GM19043 (cell line): ENCODE data around the gene PRCC.

Experiments
- ATAC-seq: cut with Tn5 transposase; IDR thresholded peaks from one replicate; pipeline ENCODE4 v1.9.1; 2021; ENCODE audit warnings: low read depth; ENCODE audit not compliant: unreplicated experiment

PRCC gene

GRCh38 chr1:156767101-156767878 lies at the start of gene PRCC:
Gene PRCC (plus strand): TSS chr1:156767535. CDS start chr1:156767772, 237 bp downstream.
- peak; percentile 91 for ATAC-seq

- ATAC-seq = no peak
Measured at GRCh38 chr1:156721131-156721530, 46.2 kb upstream of the PRCC start.

DNA sequence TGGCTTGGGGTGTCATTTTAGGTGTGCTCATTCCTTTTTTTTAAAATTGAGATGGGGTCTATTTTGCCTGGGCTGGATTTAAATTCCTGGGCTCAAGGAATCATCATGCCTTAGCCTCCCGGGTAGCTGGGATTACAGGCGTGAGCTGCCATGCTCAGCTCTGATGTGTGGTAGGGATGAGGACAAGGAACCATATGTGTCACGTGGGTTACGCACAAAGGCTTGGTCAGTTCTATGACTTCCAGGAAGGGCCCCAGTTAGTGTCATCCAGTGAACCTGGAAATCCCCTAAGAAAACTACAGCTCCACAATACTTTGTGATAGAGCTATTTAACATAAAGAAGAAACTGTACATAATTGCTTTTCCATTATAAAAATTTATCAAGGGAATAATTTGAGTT lies 45.8 kb upstream of the PRCC start:
- ATAC-seq = no peak

DNA sequence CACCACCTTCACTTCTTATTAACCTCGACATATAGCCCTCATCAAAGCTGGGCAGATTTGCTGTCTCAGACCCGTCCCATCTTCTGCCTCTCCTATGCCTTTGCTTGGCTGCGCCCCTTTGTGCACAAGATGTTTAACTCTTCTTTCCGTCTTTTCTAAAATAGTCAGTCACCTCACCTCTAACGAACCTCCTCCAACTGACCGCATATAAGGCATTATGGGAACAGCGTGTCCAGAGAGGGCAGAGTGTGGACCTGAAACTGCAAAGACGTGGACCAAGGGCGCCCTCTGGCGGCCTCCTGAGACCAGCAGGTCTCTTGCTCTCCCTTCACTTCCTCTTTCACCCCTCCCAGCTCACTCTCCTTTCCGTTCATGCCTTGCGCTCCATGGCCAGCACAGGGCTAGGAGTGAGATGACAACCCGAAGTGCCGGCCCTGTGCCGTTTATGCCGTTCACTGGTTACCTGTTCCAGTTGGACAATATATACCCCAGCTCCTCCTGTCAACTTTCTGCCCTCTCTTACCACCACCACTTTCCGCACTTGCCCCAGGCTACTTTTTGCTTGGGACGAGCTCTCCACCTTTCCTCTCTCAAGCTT lies 41.6 kb upstream of the PRCC start:
- ATAC-seq = no peak

- ATAC-seq = no peak
Measured at GRCh38 chr1:156726549-156727226, 40.6 kb upstream of the PRCC start.

DNA sequence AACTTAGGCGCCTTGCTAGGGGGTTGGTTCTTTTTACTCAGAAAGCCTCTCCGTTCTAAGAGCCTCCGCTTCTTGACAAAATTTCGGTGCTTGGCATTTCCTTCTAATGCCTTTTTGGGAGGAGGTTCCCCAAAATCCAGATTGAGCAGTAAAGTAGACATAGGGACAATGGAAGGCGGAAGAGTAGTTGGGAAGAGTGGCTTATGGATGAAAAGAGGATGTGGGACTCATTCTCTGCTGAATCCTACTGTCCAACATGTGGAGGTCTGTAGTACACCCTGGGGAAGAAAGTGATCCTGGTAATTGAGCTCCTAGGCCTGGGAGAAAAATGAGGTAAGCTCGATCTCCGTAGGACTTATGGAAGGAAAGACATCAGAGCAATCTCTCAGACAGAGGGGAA lies 39.8 kb upstream of the PRCC start:
- no peak for ATAC-seq

- ATAC-seq = peak; percentile 48
Measured at GRCh38 chr1:156727926-156728598, 39.3 kb upstream of the PRCC start, which contains the start of gene METTL25B. Gene METTL25B (plus strand): TSS chr1:156728469. CDS start chr1:156729105, 636 bp downstream.

DNA sequence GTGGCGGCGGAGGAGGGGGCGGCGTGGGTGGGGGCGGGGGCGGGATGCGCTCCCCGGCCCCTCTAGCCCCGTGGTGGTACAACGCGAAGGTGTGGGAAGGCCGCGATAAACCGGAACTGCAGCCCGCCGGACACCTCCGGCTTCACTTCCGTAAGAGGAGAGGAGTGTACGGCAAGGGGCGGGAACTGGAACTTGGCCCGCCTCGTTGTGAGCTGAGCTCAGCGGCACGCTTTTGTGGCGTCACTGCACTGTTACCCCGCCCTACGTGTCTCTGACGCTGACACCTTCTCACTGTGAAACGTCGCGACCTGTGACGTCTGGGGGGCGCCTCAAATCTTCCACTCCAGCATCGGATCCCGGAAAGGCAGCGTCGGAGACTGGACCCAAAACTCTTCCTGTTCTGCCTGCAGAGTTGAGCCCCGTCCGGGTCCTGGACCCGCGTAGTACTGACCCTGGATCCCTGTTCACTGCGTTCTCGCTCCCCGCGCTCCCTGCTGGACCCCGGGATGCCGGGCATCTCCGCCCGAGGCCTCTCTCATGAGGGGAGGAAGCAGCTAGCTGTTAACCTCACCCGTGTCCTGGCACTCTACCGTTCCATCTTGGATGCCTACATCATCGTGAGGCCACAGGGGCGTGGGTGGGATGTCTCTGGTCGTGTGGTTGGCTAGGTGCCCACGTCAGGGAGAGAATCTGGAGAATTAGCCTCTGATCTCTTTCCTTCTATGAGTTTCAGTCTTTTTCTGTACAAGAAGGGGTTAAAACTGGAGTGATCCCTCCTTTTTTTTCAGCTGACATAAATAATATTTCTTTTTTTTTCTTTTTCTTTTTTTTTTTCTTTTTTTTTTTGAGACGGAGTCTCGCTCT lies 38.5 kb upstream of the PRCC start, which contains the start of gene ISG20L2:
ISG20L2 (minus strand) TSS at position 168 of the 864 bp plus-strand sequence. CDS start 1,114 bp downstream, outside the sequence.
- ATAC-seq = peak; percentile 86

DNA sequence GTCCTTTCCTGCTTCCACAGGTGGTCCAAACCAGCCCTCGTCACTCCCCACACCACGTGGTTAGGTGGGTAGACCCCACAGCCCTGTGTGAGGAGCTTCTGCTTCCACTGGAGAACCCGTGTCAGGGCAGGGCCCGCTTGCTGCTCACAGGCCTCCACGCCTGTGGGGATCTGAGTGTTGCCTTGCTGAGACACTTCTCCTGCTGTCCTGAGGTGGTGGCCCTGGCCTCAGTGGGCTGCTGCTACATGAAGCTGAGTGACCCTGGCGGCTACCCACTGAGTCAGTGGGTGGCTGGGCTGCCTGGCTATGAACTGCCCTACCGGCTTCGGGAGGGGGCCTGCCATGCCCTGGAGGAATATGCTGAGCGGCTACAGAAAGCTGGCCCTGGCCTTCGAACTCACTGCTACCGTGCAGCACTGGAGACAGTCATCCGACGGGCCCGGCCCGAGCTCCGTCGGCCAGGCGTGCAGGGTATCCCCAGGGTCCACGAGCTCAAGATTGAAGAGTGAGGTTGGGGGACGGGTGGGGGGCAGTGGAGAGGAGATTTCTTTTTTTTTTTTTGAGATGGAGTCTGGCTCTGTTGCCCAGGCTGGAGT lies 33.2 kb upstream of the PRCC start:
- no peak for ATAC-seq

GRCh38 chr1:156738407-156738806 lies 28.9 kb upstream of the PRCC start:
- no peak for ATAC-seq

DNA sequence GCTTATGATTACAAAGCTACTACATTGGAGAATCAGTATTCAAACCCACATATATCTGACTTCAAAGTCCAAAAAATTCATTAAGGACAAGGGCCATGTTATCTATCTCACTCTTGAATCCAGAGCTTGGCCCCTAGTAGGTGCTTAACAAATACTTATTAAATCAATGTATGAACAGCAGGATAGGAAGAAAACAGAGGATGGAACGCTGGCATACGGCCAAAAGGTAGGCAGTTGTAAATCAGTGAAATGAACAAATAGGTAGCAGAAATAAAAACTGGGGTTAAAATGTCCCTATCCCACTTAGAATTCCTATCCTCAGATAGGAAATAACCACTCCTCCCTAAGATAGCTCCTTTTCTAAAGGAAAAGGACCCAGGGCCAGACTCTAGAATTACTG lies 28.4 kb upstream of the PRCC start:
- ATAC-seq = no peak

DNA sequence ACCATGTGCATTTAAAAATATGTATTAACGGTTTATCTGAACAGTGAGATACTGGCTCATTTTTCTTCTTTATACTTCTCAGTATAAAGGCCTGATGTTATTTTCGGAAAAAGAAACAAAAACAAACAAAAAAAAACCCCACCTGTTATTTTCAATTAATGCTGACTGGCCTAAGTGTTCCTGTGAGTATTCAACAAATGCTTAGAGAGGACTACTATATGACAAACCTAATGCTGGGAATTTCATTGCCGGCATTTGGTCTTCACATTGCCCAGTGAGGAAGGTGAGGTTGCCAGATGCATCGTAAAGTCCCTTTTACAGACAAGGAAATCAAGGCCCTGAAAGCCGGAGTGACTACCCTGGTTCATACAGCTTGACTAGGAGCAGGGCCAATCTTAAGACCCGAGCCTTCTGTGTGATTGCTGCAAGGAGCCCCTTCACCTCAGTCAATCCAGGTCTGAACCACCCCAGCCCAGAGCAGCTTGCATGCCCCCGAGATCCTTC lies 27.0 kb upstream of the PRCC start:
- no peak for ATAC-seq

DNA sequence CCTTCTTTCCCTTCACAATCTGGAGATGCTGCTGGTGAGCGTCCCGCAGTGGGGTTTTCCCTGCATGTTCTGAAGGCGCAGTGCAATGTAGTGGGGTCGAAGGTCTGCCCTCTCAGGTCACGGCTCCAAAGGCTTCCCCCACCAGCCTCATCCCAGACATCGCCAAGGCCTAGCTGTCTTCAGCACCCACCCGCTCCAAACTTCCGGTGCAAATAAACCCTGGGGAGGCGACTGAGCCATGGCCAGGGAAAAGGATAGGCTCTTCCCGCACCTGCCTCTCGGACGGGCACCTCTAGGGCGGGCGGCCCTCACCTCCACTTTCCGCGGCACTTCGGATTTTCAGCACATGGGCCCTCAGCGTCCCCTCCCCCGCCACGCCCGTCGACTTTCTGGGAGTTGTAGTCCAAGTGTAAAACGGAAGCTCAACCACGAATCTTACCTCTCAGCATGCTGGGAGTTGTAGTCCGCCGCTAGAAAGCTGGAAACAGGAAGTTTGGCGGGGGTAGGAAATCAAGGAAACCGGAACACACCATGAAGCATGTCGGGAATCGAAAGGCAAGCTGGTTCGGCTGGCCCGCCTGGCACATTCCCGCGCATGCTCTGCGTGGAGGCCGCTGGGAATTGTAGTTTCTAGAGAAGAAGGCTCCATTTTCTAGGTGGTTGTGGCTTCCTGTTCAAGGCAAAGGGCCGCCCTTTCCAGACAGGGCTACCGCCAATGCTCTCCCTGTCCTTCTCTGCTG lies 26.4 kb upstream of the PRCC start, which contains the start of gene MRPL24:
MRPL24 (minus strand) TSS at position 348 of the 740 bp plus-strand sequence. CDS start 2,384 bp downstream, outside the sequence.
- ATAC-seq = peak; percentile 78

GRCh38 chr1:156741481-156741983 lies 25.8 kb upstream of the PRCC start:
- ATAC-seq = no peak

DNA sequence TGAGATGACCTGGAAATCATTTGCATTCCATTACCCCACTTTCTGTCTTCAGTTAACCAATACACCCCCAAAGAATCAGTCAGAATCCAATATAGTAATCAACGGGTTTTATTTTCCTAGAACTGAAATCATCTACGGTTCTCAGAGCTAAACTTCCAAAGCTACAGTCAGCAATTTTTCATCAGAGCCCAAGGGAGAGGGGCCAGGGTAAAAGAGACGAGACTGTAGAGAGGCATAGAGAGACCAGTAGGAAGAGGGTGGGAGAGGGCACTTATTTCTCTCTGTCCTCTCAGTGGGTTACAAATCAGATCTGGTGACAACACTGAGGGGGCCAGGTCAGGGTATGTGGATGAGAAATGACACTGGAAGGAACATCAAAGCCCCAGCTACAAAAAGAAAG lies 25.3 kb upstream of the PRCC start:
- ATAC-seq = no peak

DNA sequence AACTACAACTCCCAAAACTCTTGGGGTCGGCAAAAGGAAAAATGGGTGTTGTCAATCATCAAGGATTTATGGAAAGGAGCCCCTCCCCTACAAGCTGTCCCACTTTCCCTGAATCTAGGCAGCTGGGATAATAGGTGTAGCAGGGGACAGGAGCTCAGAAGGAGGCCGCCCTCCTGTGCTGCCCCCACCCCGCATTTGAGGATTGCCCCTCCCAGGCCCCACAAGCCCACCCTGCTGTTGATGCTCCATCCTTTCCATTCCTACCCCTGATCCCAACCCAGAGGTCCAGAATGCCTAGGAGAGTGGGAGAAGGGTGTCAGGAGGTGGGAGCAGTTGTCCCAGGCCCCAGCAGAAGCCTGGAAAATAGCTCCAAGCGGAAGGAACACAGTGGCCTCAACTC lies 24.5 kb upstream of the PRCC start:
- ATAC-seq = no peak

GRCh38 chr1:156743367-156744302 lies 23.7 kb upstream of the PRCC start:
- no peak for ATAC-seq
